ENCODE measurements around the gene BUB1B.

The BUB1B gene

GRCh38 chr15:40175160-40175559 lies 14.3 kb downstream of the BUB1B start:
- TF ChIP-seq CTCF (IDR thresholded peaks at IDR 0.05), result no peak
- no peak for DNase-seq (ENCODE audit: low spot score)
- Histone ChIP-seq H3K4me3 (no peak overlapping the region), H3K27ac (no peak overlapping the region)

GRCh38 chr15:40182358-40183029 lies 21.6 kb downstream of the BUB1B start:
- H3K4me3 ChIP-seq, result no peak overlapping the region
- TF ChIP-seq CTCF (IDR thresholded peaks at IDR 0.05), result no peak
- DNase-seq (ENCODE audit: low spot score), result no peak
- no peak overlapping the region for H3K27ac ChIP-seq

GRCh38 chr15:40183636-40184463 lies 23.0 kb downstream of the BUB1B start:
- no peak overlapping the region for H3K27ac ChIP-seq
- no peak for DNase-seq (ENCODE audit: low spot score)
- no peak for TF ChIP-seq CTCF (IDR thresholded peaks at IDR 0.05)
- no peak overlapping the region for H3K4me3 ChIP-seq

- DNase-seq (ENCODE audit: low spot score), result no peak
- Histone ChIP-seq H3K27ac (no peak overlapping the region), H3K4me3 (no peak overlapping the region)
- TF ChIP-seq CTCF (IDR thresholded peaks at IDR 0.05), result no peak
Measured at GRCh38 chr15:40190591-40190990, 29.7 kb downstream of the BUB1B start.

GRCh38 chr15:40192942-40193341 lies 32.1 kb downstream of the BUB1B start:
- no peak for DNase-seq (ENCODE audit: low spot score)
- no peak overlapping the region for H3K4me3 ChIP-seq

GRCh38 chr15:40197434-40197833 lies 36.6 kb downstream of the BUB1B start:
- Histone ChIP-seq H3K4me3 (no peak overlapping the region), H3K27ac (no peak overlapping the region)
- DNase-seq (ENCODE audit: low spot score), result no peak
- TF ChIP-seq CTCF (IDR thresholded peaks at IDR 0.05), result no peak

More at GRCh38 chr15:40192942-40193341, 32.1 kb downstream of the BUB1B start:
- no peak overlapping the region for H3K27ac ChIP-seq
- TF ChIP-seq CTCF (IDR thresholded peaks at IDR 0.05), result no peak
